GM12874 (cell line): Measurements from ENCODE around the gene OR6Q1.

Experiments used
- CTCF ChIP-seq: IDR thresholded peaks from 2 replicates; pipeline ENCODE4 v1.5.1; 2011; ENCODE audit warnings: low read depth, mild to moderate bottlenecking, control low read depth, low read length, moderate library complexity; ENCODE audit not compliant: insufficient read depth

The OR6Q1 gene

DNA sequence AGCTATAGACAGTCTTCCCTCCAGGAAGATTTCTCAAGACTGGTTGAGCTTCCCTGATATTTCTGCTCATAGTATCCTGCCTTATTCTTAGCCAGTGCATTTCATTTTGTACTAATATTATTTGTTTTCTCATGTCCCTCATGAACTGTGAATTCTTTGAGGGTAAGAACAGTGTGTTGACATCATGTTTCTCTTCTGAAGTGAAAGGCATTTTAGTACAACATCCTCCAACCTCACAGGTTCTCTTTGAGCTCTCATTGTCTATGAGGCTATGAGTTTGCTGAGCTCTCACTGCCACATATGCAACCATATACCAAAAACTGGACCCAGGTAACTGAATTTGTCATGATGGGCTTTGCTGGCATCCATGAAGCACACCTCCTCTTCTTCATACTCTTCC, at the start of gene OR6Q1:
TSS of gene OR6Q1 (plus strand) at position 301 of the 400 bp plus-strand sequence. CDS start at position 301, 0 bp downstream.
- no peak for TF ChIP-seq CTCF

GRCh38 chr11:57981536-57981935, 49.2 kb upstream of the OR6Q1 start:
- TF ChIP-seq CTCF, result no peak

- no peak for TF ChIP-seq CTCF
Measured at GRCh38 chr11:57982776-57983175, 48.0 kb upstream of the OR6Q1 start.

- no peak for TF ChIP-seq CTCF
Measured at GRCh38 chr11:57983191-57983590, 47.6 kb upstream of the OR6Q1 start.

DNA sequence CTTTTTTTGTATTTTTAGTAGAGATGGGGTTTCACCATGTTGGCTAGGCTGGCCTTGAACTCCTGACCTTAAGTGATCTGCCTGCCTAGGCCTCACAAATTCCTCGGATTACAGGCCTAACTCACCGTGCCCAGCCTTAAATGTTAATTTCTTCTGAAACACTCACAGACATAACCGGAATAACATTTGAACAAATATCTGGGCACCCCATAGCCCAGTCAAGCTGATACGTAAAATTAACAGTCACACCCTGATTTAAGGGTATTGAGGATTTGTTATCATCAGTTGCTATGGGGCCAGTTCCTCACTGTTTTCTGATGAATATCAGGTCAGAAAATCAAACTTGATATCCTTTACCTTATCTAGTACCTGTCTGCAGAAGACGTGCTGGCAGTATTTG, 30.1 kb upstream of the OR6Q1 start:
- TF ChIP-seq CTCF, result no peak

- no peak for TF ChIP-seq CTCF
Measured at GRCh38 chr11:58003036-58003435, 27.7 kb upstream of the OR6Q1 start.

GRCh38 chr11:58003591-58003990, 27.2 kb upstream of the OR6Q1 start:
- TF ChIP-seq CTCF, result no peak

- no peak for TF ChIP-seq CTCF
Measured at GRCh38 chr11:58004664-58005063, 26.1 kb upstream of the OR6Q1 start.
